ENCODE data around the gene MCOLN1.

Gene MCOLN1

DNA sequence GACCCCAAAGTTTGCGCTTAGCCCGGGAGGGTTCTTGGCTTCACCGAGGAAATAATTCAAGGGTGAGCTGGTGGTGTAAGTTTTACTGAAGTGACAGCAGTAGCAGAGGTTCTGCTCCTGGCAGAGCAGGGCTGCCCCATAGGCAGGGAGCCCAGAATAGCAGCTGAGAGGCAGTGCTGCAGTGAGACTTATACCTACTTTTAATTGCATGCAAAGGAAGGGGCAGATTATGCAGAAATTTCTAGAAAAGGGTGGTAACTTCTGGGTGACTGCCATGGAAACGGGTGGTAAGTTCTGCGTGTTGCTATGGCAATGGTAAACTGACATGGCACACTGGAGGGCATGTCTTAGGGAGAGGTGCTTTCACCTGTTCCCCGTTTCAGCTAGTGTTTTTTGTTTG is 55.7 kb downstream of the MCOLN1 start:
- FAIRE-seq = no peak

DNA sequence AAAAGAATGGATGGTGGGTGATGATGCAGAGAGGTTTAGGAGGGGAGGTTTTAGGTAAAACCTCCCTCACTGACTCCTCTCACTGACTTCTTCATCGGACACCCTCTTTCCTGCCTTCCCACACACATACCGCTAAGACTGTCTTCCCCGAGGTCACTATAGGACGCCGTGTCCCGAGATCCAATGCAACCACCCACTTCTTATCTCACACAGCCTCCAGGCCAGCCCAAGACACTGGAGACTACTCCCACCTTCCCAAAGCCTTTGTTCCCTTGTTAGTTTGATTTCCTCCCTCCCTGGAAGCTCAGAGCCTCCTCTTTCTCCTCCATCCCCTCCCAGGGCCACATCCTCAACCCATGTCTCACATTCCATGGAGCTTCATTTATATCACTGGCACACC is 56.8 kb downstream of the MCOLN1 start:
- no peak for FAIRE-seq

DNA sequence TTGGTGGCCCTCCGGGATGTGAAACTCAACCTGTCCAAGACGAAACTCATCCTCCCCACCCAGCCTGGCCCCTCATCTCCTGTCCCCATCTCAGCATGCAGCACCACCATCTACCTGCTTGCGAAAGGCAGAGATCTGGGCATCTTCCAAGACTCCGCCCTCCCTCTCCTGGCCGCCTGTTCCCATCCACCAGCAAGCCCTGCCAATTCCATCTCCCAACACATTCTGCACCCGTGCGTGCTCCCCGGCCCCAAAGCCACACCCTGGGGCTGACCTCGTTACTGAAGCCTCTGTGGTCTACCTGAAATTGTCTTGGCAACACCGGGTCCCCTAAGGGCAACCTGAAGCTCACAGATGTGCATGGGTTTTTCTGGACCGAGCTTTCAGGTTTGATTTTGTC is 60.0 kb downstream of the MCOLN1 start:
- FAIRE-seq = no peak

Data from TTC549 (cell line).